ENCODE results near the gene SNTB2. TPM values are rescaled to one million over a fixed set of nuclear protein-coding genes. Genes with fewer than 3 reads are reported as not detected.

Gene SNTB2
- total and polyA plus RNA-seq, 2 donors (not counting 3 experiments of a cell fraction or from before 2014, with no cell fraction given), result 24.9 to 73.7 TPM

DNA sequence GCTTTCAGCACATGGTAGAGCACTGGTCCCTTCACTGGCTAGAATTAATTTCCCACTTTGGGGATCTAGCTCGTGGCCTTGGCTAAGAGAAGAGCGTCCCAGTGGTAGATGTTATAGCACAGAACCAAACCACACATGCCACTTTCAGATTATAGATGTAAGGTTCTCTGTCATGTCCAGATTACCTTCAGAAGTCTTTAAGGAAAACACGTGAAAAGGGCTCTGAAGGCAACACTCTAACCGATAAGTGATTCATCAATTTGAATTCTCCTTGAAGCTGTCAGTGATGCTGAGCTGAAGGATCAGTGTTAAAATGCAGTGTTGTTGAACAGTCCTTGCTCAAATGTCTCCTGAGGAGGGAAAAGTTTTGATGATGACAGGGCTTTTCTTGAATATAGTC, 80.7 kb downstream of the SNTB2 start:
- Histone ChIP-seq H3K4me2 (ENCODE audit: insufficient read depth, low read length) (no peak overlapping the region), H3K9ac (replicated peaks; ENCODE audit: extremely low read depth, insufficient read depth, low read length) (no peak overlapping the region), H4K20me1 (replicated peaks; ENCODE audit: control insufficient read depth, extremely low read depth, insufficient read depth, low read length) (no peaks in the 10 kb centered on the region), H3K4me1 (ENCODE audit: control insufficient read depth, extremely low read depth, insufficient read depth, low read length) (no peaks in the 10 kb centered on the region), H3K27me3 (ENCODE audit: control insufficient read depth in 2 of 2, insufficient read depth in 2 of 2, low read length in 2 of 2) (no peaks in the 10 kb centered on the region), H3K27ac (ENCODE audit: insufficient read depth, low read depth, low read length) (no peak overlapping the region), H3K9me3 (replicated peaks; ENCODE audit: control insufficient read depth, insufficient read depth, low read length) (no peaks in the 10 kb centered on the region), H2AFZ (ENCODE audit: low read depth, low read length) (no peak overlapping the region), H3K4me3 (replicated peaks in 1 of 3; ENCODE audit: insufficient read depth in 1 of 3, low read depth in 1 of 3, low read length in 3 of 3) (no peak overlapping the region), H3K9me1 (replicated peaks; ENCODE audit: control insufficient read depth, extremely low read depth, insufficient read depth, low read length) (no peaks in the 10 kb centered on the region), H3K36me3 (ENCODE audit: control insufficient read depth in 2 of 2, extremely low read depth in 1 of 2, insufficient read depth in 2 of 2, low read length in 2 of 2) (peaks cover 3 to 12% of the 10 kb centered on the region in 2 experiments), H3K79me2 (ENCODE audit: control insufficient read depth, insufficient read depth, low read length) (peaks cover 8% of the 10 kb centered on the region)
- DNase-seq (ENCODE audit: low read depth, low spot score) (no peak), FAIRE-seq (no peak)
- intact Hi-C loops (cut with micrococcal nuclease), result no loop called here
- POLR2A ChIA-PET, result no interaction called here
- CTCF ChIA-PET, result interaction anchor here (1.2 to 1.9 kb wide), 2 partner anchors 24 to 117 kb away, joined by 3 to 7 read pairs; no protein-coding TSS in a partner anchor
- dilution Hi-C loops (cut with MboI; ENCODE audit: extremely low pct_ligation_motif_present, low sequenced_read_pairs), result no loop called here
- no TSS peak for BruUV-seq (replicated peaks)
- TF ChIP-seq, protein P1, sequence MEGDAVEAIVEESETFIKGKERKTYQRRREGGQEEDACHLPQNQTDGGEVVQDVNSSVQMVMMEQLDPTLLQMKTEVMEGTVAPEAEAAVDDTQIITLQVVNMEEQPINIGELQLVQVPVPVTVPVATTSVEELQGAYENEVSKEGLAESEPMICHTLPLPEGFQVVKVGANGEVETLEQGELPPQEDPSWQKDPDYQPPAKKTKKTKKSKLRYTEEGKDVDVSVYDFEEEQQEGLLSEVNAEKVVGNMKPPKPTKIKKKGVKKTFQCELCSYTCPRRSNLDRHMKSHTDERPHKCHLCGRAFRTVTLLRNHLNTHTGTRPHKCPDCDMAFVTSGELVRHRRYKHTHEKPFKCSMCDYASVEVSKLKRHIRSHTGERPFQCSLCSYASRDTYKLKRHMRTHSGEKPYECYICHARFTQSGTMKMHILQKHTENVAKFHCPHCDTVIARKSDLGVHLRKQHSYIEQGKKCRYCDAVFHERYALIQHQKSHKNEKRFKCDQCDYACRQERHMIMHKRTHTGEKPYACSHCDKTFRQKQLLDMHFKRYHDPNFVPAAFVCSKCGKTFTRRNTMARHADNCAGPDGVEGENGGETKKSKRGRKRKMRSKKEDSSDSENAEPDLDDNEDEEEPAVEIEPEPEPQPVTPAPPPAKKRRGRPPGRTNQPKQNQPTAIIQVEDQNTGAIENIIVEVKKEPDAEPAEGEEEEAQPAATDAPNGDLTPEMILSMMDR (IDR thresholded peaks at IDR 0.05; ENCODE audit: extremely low read depth in 1 of 2, insufficient read depth in 1 of 2, low read depth in 1 of 2, low read length in 2 of 2), result no peak
- TF ChIP-seq GATA2 (IDR thresholded peaks at IDR 0.05; ENCODE audit: insufficient read depth, insufficient read length, low read depth, low read length) (no peak), POLR2A (IDR thresholded peaks at IDR 0.05; ENCODE audit: low read depth, low read length) (no peak), JUN (IDR thresholded peaks at IDR 0.05; ENCODE audit: borderline replicate concordance, insufficient read depth, insufficient read length, low read depth) (no peak), FOS (IDR thresholded peaks at IDR 0.05; ENCODE audit: borderline replicate concordance, insufficient read depth, low read length) (no peak), POLR2AphosphoS5 (IDR thresholded peaks at IDR 0.05; ENCODE audit: insufficient read depth, low read depth, low read length) (no peak), EZH2 (IDR thresholded peaks at IDR 0.05; ENCODE audit: borderline replicate concordance, low read depth, low read length, severe bottlenecking) (no peak), MYC (IDR thresholded peaks at IDR 0.05; ENCODE audit: low read depth, low read length) (no peak), MAX (IDR thresholded peaks at IDR 0.05; ENCODE audit: insufficient read depth, insufficient read length) (no peak)

All from endothelial cell of umbilical vein (primary cell).